HG02588 (cell line): ENCODE results near the gene SLC44A3.

Source experiments
- ATAC-seq: cut with Tn5 transposase; IDR thresholded peaks from one replicate; pipeline ENCODE4 v1.9.1; 2021; ENCODE audit warnings: mild to moderate bottlenecking, moderate library complexity; ENCODE audit not compliant: unreplicated experiment

The SLC44A3 gene

GRCh38 chr1:94819945-94820746, at the start of gene SLC44A3:
Gene SLC44A3, plus strand, starts transcription at chr1:94820357. Its CDS starts 95 bp downstream, at chr1:94820452.
- no peak for ATAC-seq

GRCh38 chr1:94772230-94772641, 47.9 kb upstream of the SLC44A3 start:
- ATAC-seq, result no peak

GRCh38 chr1:94772845-94773244, 47.3 kb upstream of the SLC44A3 start:
- ATAC-seq, result no peak

GRCh38 chr1:94773296-94773809, 46.8 kb upstream of the SLC44A3 start:
- ATAC-seq, result no peak

- ATAC-seq, result no peak
Observed at GRCh38 chr1:94773931-94774422, 46.2 kb upstream of the SLC44A3 start.

GRCh38 chr1:94776474-94776873, 43.7 kb upstream of the SLC44A3 start:
- no peak for ATAC-seq

GRCh38 chr1:94777281-94777680, 42.9 kb upstream of the SLC44A3 start:
- no peak for ATAC-seq

- ATAC-seq, result no peak
Observed at GRCh38 chr1:94778808-94779207, 41.3 kb upstream of the SLC44A3 start.

- ATAC-seq, result no peak
Observed at GRCh38 chr1:94783342-94784189, 36.6 kb upstream of the SLC44A3 start.

GRCh38 chr1:94784190-94784515, 36.0 kb upstream of the SLC44A3 start:
- no peak for ATAC-seq

GRCh38 chr1:94787691-94788090, 32.5 kb upstream of the SLC44A3 start:
- no peak for ATAC-seq

GRCh38 chr1:94790246-94790645, 29.9 kb upstream of the SLC44A3 start:
- ATAC-seq, result no peak

GRCh38 chr1:94790670-94791069, 29.5 kb upstream of the SLC44A3 start:
- no peak for ATAC-seq

- peak; percentile 97 for ATAC-seq
Observed at GRCh38 chr1:94792473-94793295, 27.5 kb upstream of the SLC44A3 start.

- ATAC-seq, result no peak
Observed at GRCh38 chr1:94793296-94793656, 26.9 kb upstream of the SLC44A3 start.

GRCh38 chr1:94795434-94795833, 24.7 kb upstream of the SLC44A3 start:
- no peak for ATAC-seq

- no peak for ATAC-seq
Observed at GRCh38 chr1:94796266-94796665, 23.9 kb upstream of the SLC44A3 start.

GRCh38 chr1:94797291-94797690, 22.9 kb upstream of the SLC44A3 start:
- no peak for ATAC-seq

- no peak for ATAC-seq
Observed at GRCh38 chr1:94798054-94798453, 22.1 kb upstream of the SLC44A3 start.

GRCh38 chr1:94798462-94798861, 21.7 kb upstream of the SLC44A3 start:
- no peak for ATAC-seq

GRCh38 chr1:94799206-94799605, 21.0 kb upstream of the SLC44A3 start:
- ATAC-seq, result no peak
